Measurements from ENCODE around the gene COX6A2. TPM values are rescaled to one million over a fixed set of nuclear protein-coding genes. Genes with fewer than 3 reads are reported as not detected.

Gene COX6A2
- total RNA-seq, 1 experiment from 2014 or later: not detected

GRCh38 chr16:31412750-31413149, 15.4 kb downstream of the COX6A2 start:
- H3K4me3 ChIP-seq (ENCODE audit: low read length): no peak overlapping the region
- H3K4me2 ChIP-seq (ENCODE audit: low read depth, low read length, poor library complexity, severe bottlenecking): no peak overlapping the region
- H2AFZ ChIP-seq (ENCODE audit: low read length): no peak overlapping the region
- H3K9me3 ChIP-seq (ENCODE audit: low read length): no peaks in the 10 kb centered on the region
- no peaks in the 10 kb centered on the region for H3K79me2 ChIP-seq (ENCODE audit: low read length)
- H3K4me1 ChIP-seq (ENCODE audit: low read length): no peaks in the 10 kb centered on the region
- H3K27ac ChIP-seq (ENCODE audit: low read length): no peak overlapping the region
- no peaks in the 10 kb centered on the region for H3K36me3 ChIP-seq (ENCODE audit: insufficient read depth, low read length)
- H4K20me1 ChIP-seq (ENCODE audit: insufficient read depth, low read depth, low read length): no peaks in the 10 kb centered on the region
- H3K27me3 ChIP-seq (ENCODE audit: low read length): no peaks in the 10 kb centered on the region
- H3K9ac ChIP-seq (ENCODE audit: low read length): no peak overlapping the region
- no peaks in the 10 kb centered on the region for H3K9me2 ChIP-seq (replicated peaks; ENCODE audit: insufficient read depth, low read length)
- DNase-seq: no peak

- H3K9me3 ChIP-seq (ENCODE audit: low read length): no peaks in the 10 kb centered on the region
- no peaks in the 10 kb centered on the region for H3K79me2 ChIP-seq (ENCODE audit: low read length)
- H3K9me2 ChIP-seq (replicated peaks; ENCODE audit: insufficient read depth, low read length): no peaks in the 10 kb centered on the region
- H3K27me3 ChIP-seq (ENCODE audit: low read length): no peaks in the 10 kb centered on the region
- DNase-seq: no peak
- no peak overlapping the region for H2AFZ ChIP-seq (ENCODE audit: low read length)
- no peak overlapping the region for H3K4me2 ChIP-seq (ENCODE audit: low read depth, low read length, poor library complexity, severe bottlenecking)
- no peak overlapping the region for H3K27ac ChIP-seq (ENCODE audit: low read length)
- H3K36me3 ChIP-seq (ENCODE audit: insufficient read depth, low read length): no peaks in the 10 kb centered on the region
- H3K4me1 ChIP-seq (ENCODE audit: low read length): no peaks in the 10 kb centered on the region
- H3K4me3 ChIP-seq (ENCODE audit: low read length): no peak overlapping the region
- no peaks in the 10 kb centered on the region for H4K20me1 ChIP-seq (ENCODE audit: insufficient read depth, low read depth, low read length)
- H3K9ac ChIP-seq (ENCODE audit: low read length): no peak overlapping the region
Observed at GRCh38 chr16:31411024-31411844, 16.9 kb downstream of the COX6A2 start.

DNA sequence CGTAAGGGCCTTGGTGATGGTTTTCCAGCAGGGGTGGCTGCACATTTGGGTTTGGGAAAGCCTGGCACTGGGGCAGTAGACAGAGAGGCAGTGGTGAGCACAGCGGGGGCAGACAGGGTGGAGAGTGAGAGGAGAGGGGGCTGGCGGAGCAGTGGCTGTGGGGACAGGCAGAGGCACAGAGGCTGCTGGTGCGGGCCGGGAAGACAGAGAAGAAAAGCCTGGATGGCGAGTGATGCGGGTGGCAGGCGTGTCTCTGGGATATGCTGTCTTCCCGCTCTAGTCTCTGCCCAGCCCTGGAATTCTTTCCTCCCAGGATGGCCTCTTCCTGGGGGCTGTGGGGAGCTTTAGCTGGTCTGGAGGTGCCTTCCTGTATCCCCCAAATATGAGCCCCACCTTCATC, 18.1 kb downstream of the COX6A2 start:
- no peak for DNase-seq
- H3K9me2 ChIP-seq (replicated peaks; ENCODE audit: insufficient read depth, low read length): no peaks in the 10 kb centered on the region
- no peak overlapping the region for H3K4me3 ChIP-seq (ENCODE audit: low read length)
- no peak overlapping the region for H3K9ac ChIP-seq (ENCODE audit: low read length)
- H3K9me3 ChIP-seq (ENCODE audit: low read length): no peaks in the 10 kb centered on the region
- no peaks in the 10 kb centered on the region for H4K20me1 ChIP-seq (ENCODE audit: insufficient read depth, low read depth, low read length)
- no peaks in the 10 kb centered on the region for H3K79me2 ChIP-seq (ENCODE audit: low read length)
- H3K27me3 ChIP-seq (ENCODE audit: low read length): no peaks in the 10 kb centered on the region
- no peak overlapping the region for H3K4me2 ChIP-seq (ENCODE audit: low read depth, low read length, poor library complexity, severe bottlenecking)
- H3K36me3 ChIP-seq (ENCODE audit: insufficient read depth, low read length): no peaks in the 10 kb centered on the region
- no peak overlapping the region for H3K27ac ChIP-seq (ENCODE audit: low read length)
- no peaks in the 10 kb centered on the region for H3K4me1 ChIP-seq (ENCODE audit: low read length)
- H2AFZ ChIP-seq (ENCODE audit: low read length): no peak overlapping the region

DNA sequence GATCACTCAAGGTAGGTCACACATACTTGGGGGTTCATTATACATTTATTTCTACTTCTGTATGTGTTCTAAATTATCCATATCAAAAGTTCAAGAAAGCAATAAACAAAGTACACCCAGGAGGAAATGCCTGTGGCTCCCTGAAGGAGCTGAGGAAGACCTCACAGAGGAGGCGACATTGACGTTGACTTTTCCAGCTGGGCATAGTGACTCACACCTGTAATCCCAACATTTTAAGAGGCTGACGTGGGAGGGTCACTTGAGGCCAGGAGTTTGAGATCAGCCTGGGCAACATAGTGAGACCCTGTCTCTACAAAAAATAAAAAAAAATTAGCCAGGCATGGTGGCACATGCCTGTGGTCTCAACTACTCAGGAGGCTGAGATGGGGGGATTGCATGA, 18.7 kb downstream of the COX6A2 start:
- H4K20me1 ChIP-seq (ENCODE audit: insufficient read depth, low read depth, low read length): no peaks in the 10 kb centered on the region
- H3K27me3 ChIP-seq (ENCODE audit: low read length): no peaks in the 10 kb centered on the region
- no peak overlapping the region for H3K27ac ChIP-seq (ENCODE audit: low read length)
- no peaks in the 10 kb centered on the region for H3K36me3 ChIP-seq (ENCODE audit: insufficient read depth, low read length)
- DNase-seq: no peak
- no peaks in the 10 kb centered on the region for H3K79me2 ChIP-seq (ENCODE audit: low read length)
- no peak overlapping the region for H3K4me2 ChIP-seq (ENCODE audit: low read depth, low read length, poor library complexity, severe bottlenecking)
- H3K9me2 ChIP-seq (replicated peaks; ENCODE audit: insufficient read depth, low read length): no peaks in the 10 kb centered on the region
- no peak overlapping the region for H3K4me3 ChIP-seq (ENCODE audit: low read length)
- no peak overlapping the region for H3K9ac ChIP-seq (ENCODE audit: low read length)
- H3K4me1 ChIP-seq (ENCODE audit: low read length): peaks cover 5% of the 10 kb centered on the region
- H2AFZ ChIP-seq (ENCODE audit: low read length): no peak overlapping the region
- no peaks in the 10 kb centered on the region for H3K9me3 ChIP-seq (ENCODE audit: low read length)

GRCh38 chr16:31407406-31407805, 20.8 kb downstream of the COX6A2 start:
- no peaks in the 10 kb centered on the region for H3K79me2 ChIP-seq (ENCODE audit: low read length)
- H3K9ac ChIP-seq (ENCODE audit: low read length): no peak overlapping the region
- no peak overlapping the region for H2AFZ ChIP-seq (ENCODE audit: low read length)
- H3K9me3 ChIP-seq (ENCODE audit: low read length): no peaks in the 10 kb centered on the region
- no peaks in the 10 kb centered on the region for H3K36me3 ChIP-seq (ENCODE audit: insufficient read depth, low read length)
- H3K4me2 ChIP-seq (ENCODE audit: low read depth, low read length, poor library complexity, severe bottlenecking): no peak overlapping the region
- H3K4me1 ChIP-seq (ENCODE audit: low read length): peaks cover 15% of the 10 kb centered on the region
- H3K27ac ChIP-seq (ENCODE audit: low read length): no peak overlapping the region
- H4K20me1 ChIP-seq (ENCODE audit: insufficient read depth, low read depth, low read length): no peaks in the 10 kb centered on the region
- H3K4me3 ChIP-seq (ENCODE audit: low read length): no peak overlapping the region
- no peaks in the 10 kb centered on the region for H3K27me3 ChIP-seq (ENCODE audit: low read length)
- no peaks in the 10 kb centered on the region for H3K9me2 ChIP-seq (replicated peaks; ENCODE audit: insufficient read depth, low read length)
- no peak for DNase-seq

DNA sequence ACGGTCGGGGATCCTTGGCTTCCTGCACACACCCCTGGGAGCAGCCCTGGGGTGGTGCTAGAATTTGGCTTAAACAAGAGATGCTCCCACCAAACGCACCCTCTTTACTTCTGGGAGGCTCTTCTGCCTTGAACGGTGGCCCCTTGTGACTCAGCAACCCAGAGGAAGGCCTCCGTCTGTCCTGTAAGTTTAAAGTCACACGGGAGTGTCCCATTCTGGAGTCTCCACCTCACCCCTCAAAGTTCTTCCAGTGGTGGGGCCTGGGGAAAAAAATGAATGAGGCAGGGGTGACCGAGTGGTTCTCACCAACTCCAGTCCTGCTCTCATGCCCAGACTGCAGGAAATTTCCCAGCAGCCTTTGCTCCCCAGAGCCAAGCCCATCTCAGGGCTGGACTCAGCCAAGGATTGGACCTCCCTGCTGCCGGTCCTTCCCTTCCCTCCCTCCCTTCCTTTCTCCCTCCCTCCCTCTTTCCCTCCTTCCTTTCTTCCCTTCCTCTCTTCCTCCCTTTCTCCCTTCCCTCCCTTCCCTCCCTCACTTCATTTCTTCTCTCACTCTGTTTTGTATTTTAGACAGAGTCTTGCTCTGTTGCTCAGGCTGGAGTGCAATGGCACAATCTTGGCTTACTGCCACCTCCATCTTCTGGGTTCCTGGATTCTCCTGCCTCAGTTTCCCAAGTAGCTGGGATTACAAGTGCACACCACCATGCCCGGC, 23.7 kb downstream of the COX6A2 start:
- Histone ChIP-seq H2AFZ (ENCODE audit: low read length) (peak overlapping the region; percentile 92), H3K27me3 (ENCODE audit: low read length) (no peaks in the 10 kb centered on the region), H3K36me3 (ENCODE audit: insufficient read depth, low read length) (no peaks in the 10 kb centered on the region), H3K9me3 (ENCODE audit: low read length) (no peaks in the 10 kb centered on the region), H3K4me2 (ENCODE audit: low read depth, low read length, poor library complexity, severe bottlenecking) (peak overlapping the region; percentile 81), H3K9me2 (replicated peaks; ENCODE audit: insufficient read depth, low read length) (no peaks in the 10 kb centered on the region), H3K79me2 (ENCODE audit: low read length) (no peaks in the 10 kb centered on the region), H3K4me1 (ENCODE audit: low read length) (peaks cover 15% of the 10 kb centered on the region), H3K9ac (ENCODE audit: low read length) (peak overlapping the region; percentile 75), H4K20me1 (ENCODE audit: insufficient read depth, low read depth, low read length) (no peaks in the 10 kb centered on the region), H3K27ac (ENCODE audit: low read length) (no peak overlapping the region), H3K4me3 (ENCODE audit: low read length) (peak overlapping the region; percentile 69)
- DNase-seq: peak; percentile 58

DNA sequence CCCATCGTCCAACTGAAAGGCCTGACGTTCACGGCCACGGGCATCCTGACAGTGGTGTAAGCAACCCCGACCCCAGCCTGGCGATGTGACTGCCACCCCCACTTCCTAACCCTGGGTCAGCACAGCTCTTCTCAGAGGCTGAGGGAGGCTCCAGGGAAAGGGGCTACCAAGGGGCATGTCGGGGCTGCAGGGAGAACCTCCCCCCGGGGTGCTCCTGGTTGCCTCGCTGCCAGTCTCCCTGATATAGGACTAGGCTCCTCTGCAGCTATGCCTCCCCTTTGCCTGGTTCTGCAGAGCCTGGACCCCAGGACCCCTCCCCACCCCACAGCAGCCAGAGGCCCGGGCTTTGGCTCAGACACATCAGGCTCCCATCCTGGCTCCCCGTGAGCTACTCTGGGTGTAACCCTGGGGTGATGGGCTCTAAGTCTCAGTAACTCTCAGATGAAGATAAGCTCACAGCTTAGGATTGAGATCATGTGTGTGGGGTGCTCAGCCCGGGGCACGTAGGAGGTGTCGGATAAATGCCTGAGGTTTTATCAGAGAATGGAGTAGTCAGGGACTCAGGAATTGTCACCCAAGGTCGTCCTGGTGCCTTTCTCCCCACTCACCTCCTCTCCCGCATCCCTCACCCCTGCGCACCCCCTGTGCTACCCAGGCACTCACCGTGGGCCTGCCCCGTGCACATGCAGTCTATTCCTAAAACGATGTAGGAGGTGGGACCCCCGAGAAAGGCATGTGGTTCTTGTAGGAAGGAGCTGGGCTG, 24.4 kb downstream of the COX6A2 start:
- H3K4me2 ChIP-seq (ENCODE audit: low read depth, low read length, poor library complexity, severe bottlenecking): peak overlapping the region; percentile 81
- peak overlapping the region; percentile 92; the same call in 1 of the 2 replicates for H2AFZ ChIP-seq (ENCODE audit: low read length)
- no peaks in the 10 kb centered on the region for H3K9me2 ChIP-seq (replicated peaks; ENCODE audit: insufficient read depth, low read length)

DNA sequence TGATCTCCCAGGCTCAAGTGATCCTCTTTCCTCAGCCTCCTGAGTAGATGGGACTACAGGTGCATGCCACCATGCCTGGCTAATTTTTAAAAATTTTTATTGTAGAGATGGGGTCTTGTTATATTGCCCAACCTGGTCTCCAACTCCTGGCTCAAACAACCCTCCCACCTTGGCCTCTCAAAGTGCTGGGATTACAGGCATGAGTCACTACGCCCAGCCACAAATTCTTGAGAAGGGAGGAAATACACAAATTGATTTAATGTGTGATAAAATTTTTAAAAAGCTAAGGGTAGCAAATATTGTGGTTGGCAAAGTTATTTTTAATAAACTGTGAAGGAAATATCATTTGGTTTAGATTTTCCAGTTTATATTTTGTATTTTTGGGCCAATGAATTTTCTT, 25.5 kb downstream of the COX6A2 start:
- no peak overlapping the region for H2AFZ ChIP-seq (ENCODE audit: low read length)
- no peaks in the 10 kb centered on the region for H3K79me2 ChIP-seq (ENCODE audit: low read length)
- H3K9ac ChIP-seq (ENCODE audit: low read length): no peak overlapping the region
- no peaks in the 10 kb centered on the region for H3K9me2 ChIP-seq (replicated peaks; ENCODE audit: insufficient read depth, low read length)
- H3K9me3 ChIP-seq (ENCODE audit: low read length): no peaks in the 10 kb centered on the region
- no peak for DNase-seq
- no peak overlapping the region for H3K4me2 ChIP-seq (ENCODE audit: low read depth, low read length, poor library complexity, severe bottlenecking)
- peaks cover 15% of the 10 kb centered on the region for H3K4me1 ChIP-seq (ENCODE audit: low read length)
- no peak overlapping the region for H3K4me3 ChIP-seq (ENCODE audit: low read length)
- H3K36me3 ChIP-seq (ENCODE audit: insufficient read depth, low read length): no peaks in the 10 kb centered on the region
- H3K27ac ChIP-seq (ENCODE audit: low read length): no peak overlapping the region
- H4K20me1 ChIP-seq (ENCODE audit: insufficient read depth, low read depth, low read length): no peaks in the 10 kb centered on the region
- H3K27me3 ChIP-seq (ENCODE audit: low read length): no peaks in the 10 kb centered on the region

More for the DNA sequence above, 24.4 kb downstream of the COX6A2 start:
- Histone ChIP-seq H3K4me3 (ENCODE audit: low read length) (peak overlapping the region; percentile 69), H3K27ac (ENCODE audit: low read length) (no peak overlapping the region), H3K9me3 (ENCODE audit: low read length) (no peaks in the 10 kb centered on the region), H3K9ac (ENCODE audit: low read length) (peak overlapping the region; percentile 75), H3K4me1 (ENCODE audit: low read length) (peaks cover 15% of the 10 kb centered on the region), H3K27me3 (ENCODE audit: low read length) (no peaks in the 10 kb centered on the region), H4K20me1 (ENCODE audit: insufficient read depth, low read depth, low read length) (no peaks in the 10 kb centered on the region), H3K79me2 (ENCODE audit: low read length) (no peaks in the 10 kb centered on the region), H3K36me3 (ENCODE audit: insufficient read depth, low read length) (no peaks in the 10 kb centered on the region)
- no peak for DNase-seq
